NCI-H748 (cell line): ENCODE data around the gene PTPRN2.

ENCODE experiments used
- DNase-seq: peaks from one replicate; lab custom pipeline; 2025; ENCODE audit not compliant: unreplicated experiment; lab: John Stamatoyannopoulos, UW

The PTPRN2 gene

GRCh38 chr7:158603773-158604755, 16.4 kb upstream of the PTPRN2 start:
- DNase-seq: no peak

GRCh38 chr7:158602905-158603772, 15.5 kb upstream of the PTPRN2 start:
- DNase-seq: no peak

GRCh38 chr7:158602041-158602440, 14.4 kb upstream of the PTPRN2 start:
- DNase-seq: no peak

- DNase-seq: no peak
Measured at GRCh38 chr7:158601090-158601489, 13.5 kb upstream of the PTPRN2 start.

- no peak for DNase-seq
Measured at GRCh38 chr7:158596745-158597144, 9.1 kb upstream of the PTPRN2 start.

- DNase-seq: no peak
Measured at GRCh38 chr7:158596309-158596708, 8.7 kb upstream of the PTPRN2 start.

- no peak for DNase-seq
Measured at GRCh38 chr7:158595068-158595467, 7.4 kb upstream of the PTPRN2 start.

GRCh38 chr7:158592541-158592940, 4.9 kb upstream of the PTPRN2 start:
- no peak for DNase-seq

- no peak for DNase-seq
Measured at GRCh38 chr7:158591944-158592343, 4.3 kb upstream of the PTPRN2 start.

GRCh38 chr7:158590181-158590530, 2.5 kb upstream of the PTPRN2 start:
- no peak for DNase-seq

GRCh38 chr7:158589653-158590052, 2.0 kb upstream of the PTPRN2 start:
- DNase-seq: no peak

GRCh38 chr7:158588878-158589442, 1.3 kb upstream of the PTPRN2 start:
- no peak for DNase-seq

- peak; percentile 19 for DNase-seq
Measured at GRCh38 chr7:158588085-158588877, 658 bp upstream of the PTPRN2 start.

- DNase-seq: peak; percentile 45
Measured at GRCh38 chr7:158586499-158587161, 993 bp downstream of the PTPRN2 start.

GRCh38 chr7:158585721-158586498, 1.7 kb downstream of the PTPRN2 start:
- DNase-seq: peak; percentile 72

- DNase-seq: no peak
Measured at GRCh38 chr7:158584407-158584806, 3.2 kb downstream of the PTPRN2 start.

- no peak for DNase-seq
Measured at GRCh38 chr7:158583810-158584209, 3.8 kb downstream of the PTPRN2 start.

- no peak for DNase-seq
Measured at GRCh38 chr7:158583143-158583542, 4.5 kb downstream of the PTPRN2 start.

- peak; percentile 84 for DNase-seq
Measured at GRCh38 chr7:158582089-158582456, 5.5 kb downstream of the PTPRN2 start.
